WTC11 (cell line): ENCODE results near the gene SULT2B1. TPM values are rescaled to one million over a fixed set of nuclear protein-coding genes. Genes with fewer than 3 reads are reported as not detected.

Source experiments
- CBFB ChIP-seq: sonication (generic); formaldehyde crosslinking; IDR thresholded peaks from 2 replicates; pipeline ENCODE4 v1.8.1; 2022; ENCODE audit warnings: mild to moderate bottlenecking, low read depth, missing genetic modification reagents
- GRHL2 ChIP-seq: fragments of 250-450 bp; sonication (Bioruptor Pico); IDR thresholded peaks from 2 replicates; pipeline ENCODE4 v1.8.0; 2022; ENCODE audit warnings: mild to moderate bottlenecking, moderate library complexity; ENCODE audit not compliant: insufficient replicate concordance, severe bottlenecking
- GTF2I ChIP-seq: fragments of 250-450 bp; sonication (Bioruptor Pico); conservative IDR thresholded peaks from 2 replicates; pipeline ENCODE4 v1.4.0; 2021; ENCODE audit warnings: mild to moderate bottlenecking
- SP1 ChIP-seq: sonication (generic); formaldehyde crosslinking; conservative IDR thresholded peaks from 2 replicates; pipeline ENCODE4 v1.8.1; 2022; ENCODE audit warnings: missing genetic modification reagents
- ZNF423 ChIP-seq: fragments of 250-450 bp; sonication (Bioruptor Pico); IDR thresholded peaks from 2 replicates; pipeline ENCODE4 v2.1.2; 2022; ENCODE audit warnings: mild to moderate bottlenecking, moderate library complexity
- total RNA-seq: library from RNA; stranded (reverse); gene quantifications from 3 replicates; pipeline ENCODE4 v1.2.3, GENCODE V29; 2021
- TF ChIP-seq, protein P1 (sequence below): fragments of 200-600 bp; IDR thresholded peaks from 2 replicates; pipeline ENCODE4 v1.8.0; 2022; ENCODE audit warnings: antibody characterized with exemption
- TF ChIP-seq, protein P2 (sequence below): sonication (generic); formaldehyde crosslinking; IDR thresholded peaks from 2 replicates; pipeline ENCODE4 v1.8.0; 2022; ENCODE audit warnings: missing genetic modification reagents
- TF ChIP-seq, protein P3 (sequence below): sonication (generic); formaldehyde crosslinking; IDR thresholded peaks from 2 replicates; pipeline ENCODE4 v1.8.1; 2022; ENCODE audit warnings: mild to moderate bottlenecking, missing genetic modification reagents, moderate library complexity, borderline replicate concordance
- TF ChIP-seq, protein P4 (sequence below): fragments of 250-450 bp; sonication (Bioruptor Pico); IDR thresholded peaks from 2 replicates; pipeline ENCODE4 v1.9.0; 2021; ENCODE audit warnings: mild to moderate bottlenecking, borderline replicate concordance
- TF ChIP-seq, protein P5 (sequence below): sonication (generic); formaldehyde crosslinking; IDR thresholded peaks from 2 replicates; pipeline ENCODE4 v1.8.1; 2023; ENCODE audit warnings: mild to moderate bottlenecking, moderate library complexity, missing genetic modification reagents
- TF ChIP-seq, protein P6 (sequence below): sonication (generic); formaldehyde crosslinking; IDR thresholded peaks from 2 replicates; pipeline ENCODE4 v1.8.1; 2023; ENCODE audit warnings: mild to moderate bottlenecking, missing genetic modification reagents, borderline replicate concordance
- TF ChIP-seq, protein P7 (sequence below): sonication (generic); formaldehyde crosslinking; IDR thresholded peaks from 2 replicates; pipeline ENCODE4 v1.8.0; 2022; ENCODE audit warnings: mild to moderate bottlenecking, missing genetic modification reagents

SULT2B1 gene
- total RNA-seq, 1 experiment from 2014 or later = 0.96 TPM

DNA sequence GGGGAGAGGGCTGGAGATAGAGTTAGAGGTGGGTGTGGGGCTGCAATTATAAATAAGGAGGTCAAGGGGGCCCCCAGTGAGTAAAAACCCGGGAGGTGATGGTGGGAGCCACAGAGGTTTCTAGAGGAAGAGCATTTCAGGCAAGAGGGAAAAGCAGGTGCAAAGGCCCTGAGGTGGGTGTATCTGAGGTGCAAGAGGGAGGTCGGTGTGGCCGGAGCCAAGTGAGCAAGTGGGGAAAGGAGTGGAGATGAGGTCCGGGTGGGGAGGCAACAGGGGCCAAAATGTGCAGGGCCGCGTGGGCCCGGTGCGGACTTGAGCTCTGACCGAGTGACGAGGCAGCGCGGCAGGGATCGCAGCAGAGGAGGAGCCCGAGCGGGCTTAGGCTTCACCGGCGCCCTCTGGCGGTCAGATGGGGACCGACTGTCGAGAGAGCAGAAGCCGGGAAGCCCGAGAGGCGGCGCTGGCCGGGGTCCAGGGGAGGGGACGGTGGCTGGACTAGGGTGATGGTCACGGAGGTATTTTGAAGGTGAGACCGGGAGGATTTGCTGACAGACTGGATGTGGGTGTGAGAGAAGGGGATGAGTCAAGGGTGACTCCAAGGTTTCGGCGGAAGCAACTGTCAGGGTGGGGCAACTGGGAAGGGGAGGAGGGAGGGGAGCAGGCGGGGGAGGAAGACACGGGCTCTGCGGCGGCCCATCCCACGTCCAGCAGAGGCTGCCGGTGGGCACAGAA lies 36.9 kb downstream of the SULT2B1 start (continued):
- TF ChIP-seq, protein P1, sequence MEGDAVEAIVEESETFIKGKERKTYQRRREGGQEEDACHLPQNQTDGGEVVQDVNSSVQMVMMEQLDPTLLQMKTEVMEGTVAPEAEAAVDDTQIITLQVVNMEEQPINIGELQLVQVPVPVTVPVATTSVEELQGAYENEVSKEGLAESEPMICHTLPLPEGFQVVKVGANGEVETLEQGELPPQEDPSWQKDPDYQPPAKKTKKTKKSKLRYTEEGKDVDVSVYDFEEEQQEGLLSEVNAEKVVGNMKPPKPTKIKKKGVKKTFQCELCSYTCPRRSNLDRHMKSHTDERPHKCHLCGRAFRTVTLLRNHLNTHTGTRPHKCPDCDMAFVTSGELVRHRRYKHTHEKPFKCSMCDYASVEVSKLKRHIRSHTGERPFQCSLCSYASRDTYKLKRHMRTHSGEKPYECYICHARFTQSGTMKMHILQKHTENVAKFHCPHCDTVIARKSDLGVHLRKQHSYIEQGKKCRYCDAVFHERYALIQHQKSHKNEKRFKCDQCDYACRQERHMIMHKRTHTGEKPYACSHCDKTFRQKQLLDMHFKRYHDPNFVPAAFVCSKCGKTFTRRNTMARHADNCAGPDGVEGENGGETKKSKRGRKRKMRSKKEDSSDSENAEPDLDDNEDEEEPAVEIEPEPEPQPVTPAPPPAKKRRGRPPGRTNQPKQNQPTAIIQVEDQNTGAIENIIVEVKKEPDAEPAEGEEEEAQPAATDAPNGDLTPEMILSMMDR = peak; percentile 92
- TF ChIP-seq ZNF423 (CRISPR knock-in tag) = 0 out of 2 replicates have a peak, but pooled peaks have one; percentile 18
- TF ChIP-seq, protein P2, sequence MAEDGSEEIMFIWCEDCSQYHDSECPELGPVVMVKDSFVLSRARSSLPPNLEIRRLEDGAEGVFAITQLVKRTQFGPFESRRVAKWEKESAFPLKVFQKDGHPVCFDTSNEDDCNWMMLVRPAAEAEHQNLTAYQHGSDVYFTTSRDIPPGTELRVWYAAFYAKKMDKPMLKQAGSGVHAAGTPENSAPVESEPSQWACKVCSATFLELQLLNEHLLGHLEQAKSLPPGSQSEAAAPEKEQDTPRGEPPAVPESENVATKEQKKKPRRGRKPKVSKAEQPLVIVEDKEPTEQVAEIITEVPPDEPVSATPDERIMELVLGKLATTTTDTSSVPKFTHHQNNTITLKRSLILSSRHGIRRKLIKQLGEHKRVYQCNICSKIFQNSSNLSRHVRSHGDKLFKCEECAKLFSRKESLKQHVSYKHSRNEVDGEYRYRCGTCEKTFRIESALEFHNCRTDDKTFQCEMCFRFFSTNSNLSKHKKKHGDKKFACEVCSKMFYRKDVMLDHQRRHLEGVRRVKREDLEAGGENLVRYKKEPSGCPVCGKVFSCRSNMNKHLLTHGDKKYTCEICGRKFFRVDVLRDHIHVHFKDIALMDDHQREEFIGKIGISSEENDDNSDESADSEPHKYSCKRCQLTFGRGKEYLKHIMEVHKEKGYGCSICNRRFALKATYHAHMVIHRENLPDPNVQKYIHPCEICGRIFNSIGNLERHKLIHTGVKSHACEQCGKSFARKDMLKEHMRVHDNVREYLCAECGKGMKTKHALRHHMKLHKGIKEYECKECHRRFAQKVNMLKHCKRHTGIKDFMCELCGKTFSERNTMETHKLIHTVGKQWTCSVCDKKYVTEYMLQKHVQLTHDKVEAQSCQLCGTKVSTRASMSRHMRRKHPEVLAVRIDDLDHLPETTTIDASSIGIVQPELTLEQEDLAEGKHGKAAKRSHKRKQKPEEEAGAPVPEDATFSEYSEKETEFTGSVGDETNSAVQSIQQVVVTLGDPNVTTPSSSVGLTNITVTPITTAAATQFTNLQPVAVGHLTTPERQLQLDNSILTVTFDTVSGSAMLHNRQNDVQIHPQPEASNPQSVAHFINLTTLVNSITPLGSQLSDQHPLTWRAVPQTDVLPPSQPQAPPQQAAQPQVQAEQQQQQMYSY (CRISPR knock-in tag) = no peak
- TF ChIP-seq, protein P3, sequence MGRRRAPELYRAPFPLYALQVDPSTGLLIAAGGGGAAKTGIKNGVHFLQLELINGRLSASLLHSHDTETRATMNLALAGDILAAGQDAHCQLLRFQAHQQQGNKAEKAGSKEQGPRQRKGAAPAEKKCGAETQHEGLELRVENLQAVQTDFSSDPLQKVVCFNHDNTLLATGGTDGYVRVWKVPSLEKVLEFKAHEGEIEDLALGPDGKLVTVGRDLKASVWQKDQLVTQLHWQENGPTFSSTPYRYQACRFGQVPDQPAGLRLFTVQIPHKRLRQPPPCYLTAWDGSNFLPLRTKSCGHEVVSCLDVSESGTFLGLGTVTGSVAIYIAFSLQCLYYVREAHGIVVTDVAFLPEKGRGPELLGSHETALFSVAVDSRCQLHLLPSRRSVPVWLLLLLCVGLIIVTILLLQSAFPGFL (CRISPR knock-in tag) = no peak
- TF ChIP-seq CBFB = no peak
- TF ChIP-seq, protein P4, sequence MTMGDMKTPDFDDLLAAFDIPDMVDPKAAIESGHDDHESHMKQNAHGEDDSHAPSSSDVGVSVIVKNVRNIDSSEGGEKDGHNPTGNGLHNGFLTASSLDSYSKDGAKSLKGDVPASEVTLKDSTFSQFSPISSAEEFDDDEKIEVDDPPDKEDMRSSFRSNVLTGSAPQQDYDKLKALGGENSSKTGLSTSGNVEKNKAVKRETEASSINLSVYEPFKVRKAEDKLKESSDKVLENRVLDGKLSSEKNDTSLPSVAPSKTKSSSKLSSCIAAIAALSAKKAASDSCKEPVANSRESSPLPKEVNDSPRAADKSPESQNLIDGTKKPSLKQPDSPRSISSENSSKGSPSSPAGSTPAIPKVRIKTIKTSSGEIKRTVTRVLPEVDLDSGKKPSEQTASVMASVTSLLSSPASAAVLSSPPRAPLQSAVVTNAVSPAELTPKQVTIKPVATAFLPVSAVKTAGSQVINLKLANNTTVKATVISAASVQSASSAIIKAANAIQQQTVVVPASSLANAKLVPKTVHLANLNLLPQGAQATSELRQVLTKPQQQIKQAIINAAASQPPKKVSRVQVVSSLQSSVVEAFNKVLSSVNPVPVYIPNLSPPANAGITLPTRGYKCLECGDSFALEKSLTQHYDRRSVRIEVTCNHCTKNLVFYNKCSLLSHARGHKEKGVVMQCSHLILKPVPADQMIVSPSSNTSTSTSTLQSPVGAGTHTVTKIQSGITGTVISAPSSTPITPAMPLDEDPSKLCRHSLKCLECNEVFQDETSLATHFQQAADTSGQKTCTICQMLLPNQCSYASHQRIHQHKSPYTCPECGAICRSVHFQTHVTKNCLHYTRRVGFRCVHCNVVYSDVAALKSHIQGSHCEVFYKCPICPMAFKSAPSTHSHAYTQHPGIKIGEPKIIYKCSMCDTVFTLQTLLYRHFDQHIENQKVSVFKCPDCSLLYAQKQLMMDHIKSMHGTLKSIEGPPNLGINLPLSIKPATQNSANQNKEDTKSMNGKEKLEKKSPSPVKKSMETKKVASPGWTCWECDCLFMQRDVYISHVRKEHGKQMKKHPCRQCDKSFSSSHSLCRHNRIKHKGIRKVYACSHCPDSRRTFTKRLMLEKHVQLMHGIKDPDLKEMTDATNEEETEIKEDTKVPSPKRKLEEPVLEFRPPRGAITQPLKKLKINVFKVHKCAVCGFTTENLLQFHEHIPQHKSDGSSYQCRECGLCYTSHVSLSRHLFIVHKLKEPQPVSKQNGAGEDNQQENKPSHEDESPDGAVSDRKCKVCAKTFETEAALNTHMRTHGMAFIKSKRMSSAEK (CRISPR knock-in tag) = 0 out of 2 replicates have a peak, but pooled peaks have one; percentile 47
- TF ChIP-seq, protein P5, sequence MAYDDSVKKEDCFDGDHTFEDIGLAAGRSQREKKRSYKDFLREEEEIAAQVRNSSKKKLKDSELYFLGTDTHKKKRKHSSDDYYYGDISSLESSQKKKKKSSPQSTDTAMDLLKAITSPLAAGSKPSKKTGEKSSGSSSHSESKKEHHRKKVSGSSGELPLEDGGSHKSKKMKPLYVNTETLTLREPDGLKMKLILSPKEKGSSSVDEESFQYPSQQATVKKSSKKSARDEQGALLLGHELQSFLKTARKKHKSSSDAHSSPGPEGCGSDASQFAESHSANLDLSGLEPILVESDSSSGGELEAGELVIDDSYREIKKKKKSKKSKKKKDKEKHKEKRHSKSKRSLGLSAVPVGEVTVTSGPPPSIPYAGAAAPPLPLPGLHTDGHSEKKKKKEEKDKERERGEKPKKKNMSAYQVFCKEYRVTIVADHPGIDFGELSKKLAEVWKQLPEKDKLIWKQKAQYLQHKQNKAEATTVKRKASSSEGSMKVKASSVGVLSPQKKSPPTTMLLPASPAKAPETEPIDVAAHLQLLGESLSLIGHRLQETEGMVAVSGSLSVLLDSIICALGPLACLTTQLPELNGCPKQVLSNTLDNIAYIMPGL = peak; percentile 84; the same call in 1 of the 2 replicates
- TF ChIP-seq GTF2I (CRISPR knock-in tag) = peak; percentile 100
- peak; percentile 32; the same call in 1 of the 2 replicates for TF ChIP-seq SP1 (CRISPR knock-in tag)
- TF ChIP-seq, protein P6, sequence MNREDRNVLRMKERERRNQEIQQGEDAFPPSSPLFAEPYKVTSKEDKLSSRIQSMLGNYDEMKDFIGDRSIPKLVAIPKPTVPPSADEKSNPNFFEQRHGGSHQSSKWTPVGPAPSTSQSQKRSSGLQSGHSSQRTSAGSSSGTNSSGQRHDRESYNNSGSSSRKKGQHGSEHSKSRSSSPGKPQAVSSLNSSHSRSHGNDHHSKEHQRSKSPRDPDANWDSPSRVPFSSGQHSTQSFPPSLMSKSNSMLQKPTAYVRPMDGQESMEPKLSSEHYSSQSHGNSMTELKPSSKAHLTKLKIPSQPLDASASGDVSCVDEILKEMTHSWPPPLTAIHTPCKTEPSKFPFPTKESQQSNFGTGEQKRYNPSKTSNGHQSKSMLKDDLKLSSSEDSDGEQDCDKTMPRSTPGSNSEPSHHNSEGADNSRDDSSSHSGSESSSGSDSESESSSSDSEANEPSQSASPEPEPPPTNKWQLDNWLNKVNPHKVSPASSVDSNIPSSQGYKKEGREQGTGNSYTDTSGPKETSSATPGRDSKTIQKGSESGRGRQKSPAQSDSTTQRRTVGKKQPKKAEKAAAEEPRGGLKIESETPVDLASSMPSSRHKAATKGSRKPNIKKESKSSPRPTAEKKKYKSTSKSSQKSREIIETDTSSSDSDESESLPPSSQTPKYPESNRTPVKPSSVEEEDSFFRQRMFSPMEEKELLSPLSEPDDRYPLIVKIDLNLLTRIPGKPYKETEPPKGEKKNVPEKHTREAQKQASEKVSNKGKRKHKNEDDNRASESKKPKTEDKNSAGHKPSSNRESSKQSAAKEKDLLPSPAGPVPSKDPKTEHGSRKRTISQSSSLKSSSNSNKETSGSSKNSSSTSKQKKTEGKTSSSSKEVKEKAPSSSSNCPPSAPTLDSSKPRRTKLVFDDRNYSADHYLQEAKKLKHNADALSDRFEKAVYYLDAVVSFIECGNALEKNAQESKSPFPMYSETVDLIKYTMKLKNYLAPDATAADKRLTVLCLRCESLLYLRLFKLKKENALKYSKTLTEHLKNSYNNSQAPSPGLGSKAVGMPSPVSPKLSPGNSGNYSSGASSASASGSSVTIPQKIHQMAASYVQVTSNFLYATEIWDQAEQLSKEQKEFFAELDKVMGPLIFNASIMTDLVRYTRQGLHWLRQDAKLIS = no peak
- TF ChIP-seq, protein P7, sequence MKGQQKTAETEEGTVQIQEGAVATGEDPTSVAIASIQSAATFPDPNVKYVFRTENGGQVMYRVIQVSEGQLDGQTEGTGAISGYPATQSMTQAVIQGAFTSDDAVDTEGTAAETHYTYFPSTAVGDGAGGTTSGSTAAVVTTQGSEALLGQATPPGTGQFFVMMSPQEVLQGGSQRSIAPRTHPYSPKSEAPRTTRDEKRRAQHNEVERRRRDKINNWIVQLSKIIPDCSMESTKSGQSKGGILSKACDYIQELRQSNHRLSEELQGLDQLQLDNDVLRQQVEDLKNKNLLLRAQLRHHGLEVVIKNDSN = 0 out of 2 replicates have a peak, but pooled peaks have one; percentile 15
- no peak for TF ChIP-seq GRHL2
